ENCODE data around the gene TMEM54.
"Not testable (repeated sequence)": the region's sequence is repeated elsewhere in the genome, so short reads cannot be mapped to it uniquely, and the experiment has no call there.

Gene TMEM54

GRCh38 chr1:32918179-32918578 is 17.0 kb upstream of the TMEM54 start:
- no peak for DNase-seq

DNA sequence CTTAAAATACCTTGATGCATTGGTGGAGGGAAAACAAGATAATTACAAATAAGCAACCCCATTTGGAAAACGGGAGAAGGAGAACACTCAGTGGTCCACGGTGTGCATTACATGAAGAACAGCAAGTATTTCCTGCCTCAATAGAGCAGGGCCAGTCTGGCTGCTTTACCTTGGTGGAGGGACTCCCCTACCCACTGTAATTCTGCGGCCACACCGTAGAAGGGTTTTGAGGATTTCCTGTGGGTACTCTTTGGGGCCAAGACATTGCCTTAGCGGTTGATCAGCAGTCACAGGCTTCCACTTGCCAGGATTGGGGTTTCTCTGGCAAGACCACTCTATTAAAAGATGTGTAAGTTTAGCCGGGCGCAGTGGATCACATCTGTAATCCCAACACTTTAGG is 16.3 kb upstream of the TMEM54 start:
- no peak for DNase-seq

DNA sequence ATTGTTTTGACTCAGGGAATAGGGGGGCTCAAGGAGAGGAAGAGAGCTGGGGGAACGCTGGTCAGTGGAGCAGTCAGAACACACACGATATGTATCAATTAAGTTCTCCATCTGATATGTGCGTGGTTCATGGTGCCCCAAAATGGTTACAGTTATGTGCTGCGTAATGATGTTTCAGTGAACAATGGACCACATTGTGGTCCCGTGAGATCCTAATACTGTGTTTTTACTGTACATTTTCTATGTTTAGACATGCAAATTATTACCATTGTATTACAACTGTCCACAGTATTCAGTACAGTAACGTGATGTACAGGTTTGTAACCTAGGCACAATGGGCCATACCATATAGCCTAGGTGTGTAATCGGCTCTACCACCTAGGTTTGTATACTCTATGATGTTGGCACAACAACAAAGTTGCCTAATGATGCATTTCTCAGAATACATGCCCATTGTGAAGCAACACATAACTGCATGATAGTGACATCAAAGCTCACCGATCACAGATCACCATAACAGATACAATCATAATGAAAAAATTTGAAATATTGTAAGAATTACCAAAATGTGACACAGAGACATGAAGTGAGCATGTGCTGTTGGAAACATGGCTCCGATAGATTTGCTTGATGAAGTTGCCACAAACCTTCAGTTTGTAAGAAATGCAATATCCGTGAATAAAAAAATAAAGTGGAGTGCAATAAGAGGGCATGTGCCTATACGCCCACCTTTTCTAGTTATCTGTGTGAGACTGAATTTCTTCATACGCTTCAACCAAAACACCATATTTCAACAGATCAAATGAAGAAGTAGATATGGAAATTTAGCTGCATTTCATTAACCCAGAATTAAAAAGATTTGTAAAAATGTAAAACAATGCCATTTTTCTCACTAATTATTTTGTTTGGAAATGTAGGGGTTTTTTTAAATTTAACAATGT is 14.8 kb upstream of the TMEM54 start:
- no peak for DNase-seq

GRCh38 chr1:32910319-32910718 is 9.1 kb upstream of the TMEM54 start:
- no peak for DNase-seq

- DNase-seq, result no peak
These were observed 6.2 kb upstream of the TMEM54 start for GRCh38 chr1:32907435-32907834.

- DNase-seq, result no peak
These were observed 5.5 kb upstream of the TMEM54 start for GRCh38 chr1:32906654-32907053.

- not testable (repeated sequence) for DNase-seq
These were observed 4.4 kb upstream of the TMEM54 start for GRCh38 chr1:32905588-32905987.

GRCh38 chr1:32904797-32905196 is 3.6 kb upstream of the TMEM54 start:
- no peak for DNase-seq

DNA sequence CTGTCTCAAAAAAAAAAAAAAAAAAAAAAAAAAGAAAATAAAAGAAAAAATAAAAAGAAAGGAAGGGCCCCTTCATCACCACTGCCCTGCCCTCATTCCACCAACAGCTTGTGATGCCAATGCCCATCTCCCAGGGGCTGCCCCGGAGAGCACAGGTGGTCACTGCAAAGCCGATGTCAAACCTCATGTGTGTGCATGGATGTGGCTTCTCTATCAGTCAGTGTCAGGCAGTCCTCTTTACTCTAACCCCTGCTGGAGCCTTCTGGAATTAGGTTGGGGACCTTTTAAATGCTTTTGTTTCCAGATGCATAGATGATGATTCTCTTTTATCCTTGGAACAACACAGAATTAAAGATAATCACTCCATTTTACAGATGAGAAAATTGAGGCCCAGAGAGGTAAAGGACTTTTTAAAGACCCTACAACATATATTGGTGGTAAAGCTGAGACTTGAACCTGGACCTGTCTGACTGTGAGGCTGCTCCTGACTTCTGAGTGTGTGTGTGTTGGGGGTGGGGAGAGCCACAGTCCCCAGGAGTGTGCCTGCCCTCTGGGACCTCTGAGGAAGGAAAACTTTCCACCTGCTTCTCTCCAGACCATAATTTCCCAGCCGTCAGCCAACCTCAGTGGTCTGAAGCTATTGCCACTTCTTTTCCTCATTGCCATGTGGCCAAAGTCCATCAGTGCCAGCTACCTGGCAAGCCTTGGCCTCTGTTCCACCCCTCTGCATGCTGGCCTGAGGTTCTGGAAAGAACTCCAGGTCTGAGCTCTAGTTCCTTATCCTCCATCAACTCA is 3.0 kb upstream of the TMEM54 start:
- no peak for DNase-seq

GRCh38 chr1:32902535-32902920 is 1.3 kb upstream of the TMEM54 start:
- DNase-seq, result no peak

DNA sequence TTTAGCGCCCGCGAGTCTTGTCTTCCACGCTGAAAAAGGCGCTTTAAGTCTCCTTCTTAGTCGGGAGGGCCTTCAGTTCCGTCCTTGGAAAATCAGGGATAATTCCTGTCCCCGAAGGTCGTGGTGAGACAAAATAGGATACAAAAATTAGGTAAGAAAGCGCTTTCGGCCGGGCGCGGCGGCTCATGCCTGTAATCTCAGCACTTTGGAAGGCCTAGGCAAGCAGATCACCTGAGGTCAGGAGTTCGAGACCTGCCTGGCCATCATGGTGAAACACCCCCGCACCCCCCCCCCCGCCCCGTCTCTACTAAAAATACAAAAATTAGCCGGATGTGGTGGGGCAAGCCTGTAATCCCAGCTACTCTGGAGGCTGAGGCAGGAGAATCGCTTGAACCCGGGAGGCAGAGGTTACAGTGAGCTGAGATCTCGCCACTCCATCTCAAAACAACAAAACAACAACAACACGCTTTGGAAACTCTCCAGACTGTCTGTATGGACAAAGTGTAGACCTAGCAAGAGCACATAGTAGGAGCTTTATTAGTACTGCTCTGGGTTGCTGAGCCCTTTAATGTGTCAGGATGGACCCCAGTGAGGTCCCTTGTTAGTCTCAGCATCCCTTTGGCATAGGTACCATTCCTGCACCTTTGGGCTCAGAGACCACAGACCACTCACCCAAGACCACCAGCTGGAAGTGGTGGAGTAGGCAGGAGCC is 790 bp upstream of the TMEM54 start:
- no peak for DNase-seq

GRCh38 chr1:32900371-32900955 is 726 bp downstream of the TMEM54 start:
- no peak for DNase-seq

DNA sequence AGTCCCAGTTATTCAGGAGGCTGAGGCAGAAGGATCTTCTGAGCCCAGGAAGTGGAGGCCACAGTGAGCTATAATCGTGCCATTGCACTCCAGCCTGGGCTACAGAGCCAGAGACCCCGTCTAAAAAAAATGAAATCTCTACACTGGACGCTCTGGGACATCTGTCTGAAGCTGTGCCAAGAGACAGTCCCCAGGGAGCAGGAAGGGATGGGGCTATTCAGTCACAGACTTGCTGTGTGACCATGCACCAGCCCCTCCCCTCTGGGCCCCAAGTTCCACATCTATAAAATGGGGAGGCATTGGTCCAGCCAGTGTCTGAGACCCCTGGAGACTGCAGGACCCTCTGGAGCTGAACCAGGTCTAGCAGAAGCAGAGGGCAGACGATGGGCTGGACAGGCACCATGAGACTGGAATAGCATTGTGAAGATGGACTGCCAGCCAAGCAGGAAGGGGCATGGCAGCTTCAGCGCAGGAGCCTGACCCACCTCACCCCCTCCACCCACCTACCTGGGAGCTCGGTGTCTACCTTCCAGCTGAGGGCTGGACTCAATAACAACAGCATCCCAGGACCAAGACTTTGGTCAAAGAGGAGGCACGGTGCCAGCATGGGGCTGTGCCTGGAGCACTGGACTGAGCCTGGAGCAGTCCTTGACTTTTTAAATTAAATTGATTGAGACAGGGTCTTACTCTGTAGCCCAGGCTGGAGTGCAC is 1.4 kb downstream of the TMEM54 start:
- DNase-seq, result no peak

- no peak for DNase-seq
These were observed 2.2 kb downstream of the TMEM54 start for GRCh38 chr1:32898958-32899357.

- no peak for DNase-seq
These were observed 3.1 kb downstream of the TMEM54 start for GRCh38 chr1:32898056-32898455.

DNA sequence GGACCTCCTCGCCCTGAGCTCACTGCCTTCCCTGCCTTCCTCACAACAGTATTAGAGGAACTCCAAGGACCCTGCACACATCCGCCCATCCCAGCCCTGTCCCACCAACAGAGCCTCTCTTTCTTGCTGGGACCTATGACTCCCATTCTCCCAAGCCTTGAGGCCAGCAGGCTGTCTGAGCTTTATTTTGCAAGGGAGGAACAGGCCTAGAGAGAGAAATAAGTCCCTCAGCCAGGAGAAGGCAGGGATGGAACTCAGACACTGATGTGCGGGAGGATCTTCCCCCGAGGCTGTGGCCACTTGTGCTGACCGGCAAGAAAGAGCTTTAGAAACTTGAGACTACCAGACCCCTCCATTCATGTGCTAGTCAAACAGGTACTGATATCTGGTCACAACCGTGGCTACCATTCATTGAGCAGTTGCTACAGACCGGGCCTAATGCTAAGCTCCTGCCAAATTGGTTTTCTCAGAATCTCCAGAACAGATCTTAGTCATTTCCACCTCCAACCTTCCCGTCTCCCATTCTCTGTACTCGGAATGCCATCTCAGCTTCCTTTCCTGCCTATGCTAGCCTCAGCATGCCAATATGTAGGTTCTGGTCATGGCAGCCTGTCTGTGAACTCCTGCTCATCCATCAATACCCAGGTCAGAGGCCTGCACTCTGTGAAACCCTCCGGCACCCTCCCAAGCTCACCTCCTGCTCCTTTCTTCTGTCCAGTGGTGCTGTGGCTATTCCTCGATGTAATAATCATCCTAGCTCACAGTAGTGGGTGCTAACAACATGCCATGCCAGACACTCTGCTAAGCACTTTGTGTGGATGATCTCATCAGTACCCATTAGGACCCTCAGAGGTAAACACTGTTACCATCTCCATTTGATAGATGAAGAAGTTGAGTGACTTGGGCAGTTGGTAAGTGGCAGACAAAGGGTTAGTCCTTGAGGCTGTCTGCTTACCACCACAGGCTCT is 3.8 kb downstream of the TMEM54 start:
- DNase-seq, result no peak

DNA sequence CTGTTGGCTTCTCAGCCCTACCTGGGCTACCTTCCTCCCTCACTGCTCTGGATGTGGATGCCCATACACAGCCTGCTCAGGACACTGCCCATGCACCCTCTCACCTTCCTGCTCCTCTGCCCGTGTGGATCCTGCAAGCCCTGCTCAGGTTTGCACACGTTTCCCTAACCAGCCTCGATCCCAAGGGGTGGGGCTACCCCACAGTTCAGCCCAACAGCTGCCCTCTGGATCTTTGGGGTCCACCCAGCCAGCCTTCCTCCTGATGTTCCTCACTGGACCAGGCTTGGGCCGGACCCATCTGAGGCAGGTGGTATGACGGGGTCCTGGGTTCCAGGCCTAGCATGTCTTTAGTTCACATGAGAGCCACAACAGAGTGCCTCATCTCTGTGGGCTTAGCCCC is 4.7 kb downstream of the TMEM54 start:
- DNase-seq, result no peak

DNA sequence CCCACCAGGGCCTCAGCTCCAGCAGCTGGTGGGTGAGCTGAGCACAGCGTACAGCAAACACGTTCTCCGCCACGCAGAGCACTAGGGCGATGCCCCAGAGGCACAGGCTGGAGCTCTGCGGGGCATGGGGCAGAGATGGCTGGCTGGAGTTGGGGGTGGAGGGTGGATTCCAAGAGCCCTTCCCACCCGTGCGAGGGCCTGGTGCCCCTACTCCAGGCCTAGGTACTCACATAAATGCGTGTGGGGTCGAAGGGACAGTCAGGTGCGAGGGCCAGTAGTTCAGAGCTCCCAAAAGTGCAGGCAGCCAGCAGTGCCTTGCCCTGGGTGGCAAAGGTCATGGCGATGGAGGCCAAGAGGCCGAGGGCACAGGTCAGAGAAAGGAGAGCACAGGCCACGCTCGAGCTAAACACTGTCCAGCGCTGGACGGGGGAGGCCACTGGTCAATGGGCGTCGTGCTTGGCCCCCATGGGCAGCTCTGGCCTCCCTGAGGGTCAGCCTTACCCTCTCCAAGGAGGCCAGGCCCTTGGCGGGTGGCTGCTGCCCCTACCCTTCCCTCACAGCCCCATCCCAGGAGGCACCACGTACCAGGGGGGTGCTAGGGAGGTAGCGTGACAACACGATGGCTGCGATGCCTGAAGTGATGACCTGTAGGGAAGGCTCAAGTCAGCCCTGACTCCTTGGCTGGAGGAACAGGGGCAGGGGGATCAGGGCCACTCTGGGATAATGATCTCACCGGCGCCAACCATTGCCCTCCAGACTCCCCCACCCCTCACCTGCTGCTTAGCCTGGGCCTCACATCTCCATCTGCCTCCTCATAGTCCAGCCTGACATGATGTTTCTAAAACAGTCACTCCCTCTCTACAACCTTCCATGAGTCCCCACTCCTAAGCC is 5.6 kb downstream of the TMEM54 start:
- no peak for DNase-seq

GRCh38 chr1:32894681-32895080 is 6.5 kb downstream of the TMEM54 start:
- DNase-seq, result no peak

- no peak for DNase-seq
These were observed 7.1 kb downstream of the TMEM54 start for GRCh38 chr1:32894019-32894600.

Measured in NCI-H1105 (cell line).